ENCODE results near the gene PSD. TPM values are rescaled to one million over a fixed set of nuclear protein-coding genes. Genes with fewer than 3 reads are reported as not detected.

PSD gene
- total and polyA plus RNA-seq, 9 of the 15 experiments (the other 6 are each of a cell fraction or from before 2014, with no cell fraction given): 0.11 to 1.7 (median 0.54) TPM; not detected in 2

GRCh38 chr10:102450374-102451104 is 32.0 kb upstream of the PSD start (continued):
- TF ChIP-seq CHD7 (IDR thresholded peaks at IDR 0.05; ENCODE audit: low read depth, low read length) (no peak), ZKSCAN8 (CRISPR knock-in tag; IDR thresholded peaks at IDR 0.05) (no peak), RBM34 (IDR thresholded peaks at IDR 0.05; ENCODE audit: borderline replicate concordance, insufficient read depth, low read length) (no peak), SETDB1 (IDR thresholded peaks at IDR 0.05; ENCODE audit: low read length) (no peak), ILK (tag; IDR thresholded peaks at IDR 0.05; ENCODE audit: borderline replicate concordance, low read depth) (no peak), KDM5B (IDR thresholded peaks at IDR 0.05; ENCODE audit: insufficient replicate concordance, low read depth, low read length) (peak; percentile 69), CBFA2T2 (conservative IDR thresholded peaks at IDR 0.05) (no peak), ZNF77 (CRISPR knock-in tag; IDR thresholded peaks at IDR 0.05) (no peak), RBBP5 (IDR thresholded peaks at IDR 0.05; ENCODE audit: borderline replicate concordance, insufficient read depth, low read length, poor library complexity, severe bottlenecking) (peak; percentile 83), MYC (IDR thresholded peaks at IDR 0.05; ENCODE audit: low read depth, low read length) (peak; percentile 96), MYC (CRISPR knock-in tag; IDR thresholded peaks at IDR 0.05; ENCODE audit: borderline replicate concordance, low read depth) (no peak), ZNF3 (CRISPR knock-in tag; IDR thresholded peaks at IDR 0.05) (no peak), RFX5 (IDR thresholded peaks at IDR 0.05; ENCODE audit: low read depth, low read length) (no peak), PTRF (tag; IDR thresholded peaks at IDR 0.05) (no peak), PHF20 (IDR thresholded peaks at IDR 0.05; ENCODE audit: partially characterized antibody) (no peak)
